GM19397 (cell line): ENCODE results near the gene MYB.
"Not testable (repeated sequence)": the region's sequence is repeated elsewhere in the genome, so short reads cannot be mapped to it uniquely, and the experiment has no call there.

Experiments
- ATAC-seq: cut with Tn5 transposase; IDR thresholded peaks from one replicate; pipeline ENCODE4 v1.9.1; 2021; ENCODE audit warnings: mild to moderate bottlenecking, moderate library complexity; ENCODE audit not compliant: unreplicated experiment

MYB gene

GRCh38 chr6:135180542-135181332, at the start of gene MYB:
Gene MYB (plus strand): TSS chr6:135181308. CDS start chr6:135181514, 206 bp downstream.
- ATAC-seq = peak; percentile 38

GRCh38 chr6:135132776-135133175, 48.3 kb upstream of the MYB start:
- ATAC-seq = no peak

- ATAC-seq = no peak
Observed at GRCh38 chr6:135135835-135136234, 45.3 kb upstream of the MYB start.

- ATAC-seq = no peak
Observed at GRCh38 chr6:135137826-135138225, 43.3 kb upstream of the MYB start.

- ATAC-seq = no peak
Observed at GRCh38 chr6:135141182-135141581, 39.9 kb upstream of the MYB start.

- ATAC-seq = peak; percentile 43
Observed at GRCh38 chr6:135141728-135142127, 39.4 kb upstream of the MYB start.

- not testable (repeated sequence) for ATAC-seq
Observed at GRCh38 chr6:135142232-135142631, 38.9 kb upstream of the MYB start.

- ATAC-seq = no peak
Observed at GRCh38 chr6:135144673-135145062, 36.4 kb upstream of the MYB start.

- no peak for ATAC-seq
Observed at GRCh38 chr6:135145063-135145800, 35.9 kb upstream of the MYB start.

- ATAC-seq = no peak
Observed at GRCh38 chr6:135146162-135146934, 34.8 kb upstream of the MYB start.

- ATAC-seq = no peak
Observed at GRCh38 chr6:135147637-135148592, 33.2 kb upstream of the MYB start.

- no peak for ATAC-seq
Observed at GRCh38 chr6:135148889-135149288, 32.2 kb upstream of the MYB start.

GRCh38 chr6:135149376-135149775, 31.7 kb upstream of the MYB start:
- ATAC-seq = no peak

- ATAC-seq = not testable (repeated sequence)
Observed at GRCh38 chr6:135150481-135150880, 30.6 kb upstream of the MYB start.

GRCh38 chr6:135154125-135154524, 27.0 kb upstream of the MYB start:
- not testable (repeated sequence) for ATAC-seq

- ATAC-seq = no peak
Observed at GRCh38 chr6:135158397-135158796, 22.7 kb upstream of the MYB start.

- no peak for ATAC-seq
Observed at GRCh38 chr6:135159531-135159930, 21.6 kb upstream of the MYB start.

GRCh38 chr6:135161411-135162395, 19.4 kb upstream of the MYB start:
- ATAC-seq = no peak
